Stimulated activated CD8-positive, alpha-beta memory T cell treated with anti-CD3 and anti-CD28 coated beads, Interleukin-12 subunit alpha, Interleukin-12 subunit beta, amount 100 ng/mL, for 24 hours (primary cell): ENCODE measurements around the gene ZFYVE26.
"Not testable (repeated sequence)": the region's sequence is repeated elsewhere in the genome, so short reads cannot be mapped to it uniquely, and the experiment has no call there.

Experiments
- DNase-seq: peaks from one replicate; pipeline ENCODE4 v3.0.0-alpha.2; 2020; ENCODE audit errors: extremely low read depth

ZFYVE26 gene

GRCh38 chr14:67705211-67705610, 111.2 kb downstream of the ZFYVE26 start:
- DNase-seq = no peak

- DNase-seq = no peak
These were observed 111.8 kb downstream of the ZFYVE26 start for GRCh38 chr14:67704484-67705089.

GRCh38 chr14:67703997-67704396, 112.4 kb downstream of the ZFYVE26 start:
- DNase-seq = no peak

GRCh38 chr14:67701492-67701891, 114.9 kb downstream of the ZFYVE26 start, which contains the start of gene RDH12:
Gene RDH12 (plus strand): TSS chr14:67701886. CDS start chr14:67722643, 20,757 bp downstream.
- DNase-seq = not testable (repeated sequence)

- no peak for DNase-seq
These were observed 118.2 kb downstream of the ZFYVE26 start for GRCh38 chr14:67698179-67698578.

GRCh38 chr14:67697006-67697405, 119.4 kb downstream of the ZFYVE26 start:
- no peak for DNase-seq
